ENCODE data around the gene PARP3.
"Not testable (repeated sequence)": the region's sequence is repeated elsewhere in the genome, so short reads cannot be mapped to it uniquely, and the experiment has no call there.

The PARP3 gene

GRCh38 chr3:51985063-51985462 is 42.9 kb downstream of the PARP3 start:
- no peak for DNase-seq (ENCODE audit: low read depth in 2 of 2)

GRCh38 chr3:51986010-51986947 is 44.1 kb downstream of the PARP3 start:
- DNase-seq (ENCODE audit: low read depth in 2 of 2), result no peak

- DNase-seq (ENCODE audit: low read depth in 2 of 2), result no peak
Measured at GRCh38 chr3:51987568-51987967, 45.4 kb downstream of the PARP3 start.

GRCh38 chr3:51988286-51989146 is 46.4 kb downstream of the PARP3 start:
- no peak for DNase-seq (ENCODE audit: low read depth in 2 of 2)

- not testable (repeated sequence) for DNase-seq (ENCODE audit: low read depth in 2 of 2)
Measured at GRCh38 chr3:51990501-51990971, 48.4 kb downstream of the PARP3 start.

- no peak for DNase-seq (ENCODE audit: low read depth in 2 of 2)
Measured at GRCh38 chr3:51992017-51992682, 50.0 kb downstream of the PARP3 start.

GRCh38 chr3:51993657-51994056 is 51.5 kb downstream of the PARP3 start:
- not testable (repeated sequence) for DNase-seq (ENCODE audit: low read depth in 2 of 2)

- no peak for DNase-seq (ENCODE audit: low read depth in 2 of 2)
Measured at GRCh38 chr3:51994530-51994929, 52.4 kb downstream of the PARP3 start.

GRCh38 chr3:51995346-51996163 is 53.4 kb downstream of the PARP3 start, which contains the start of gene RPL29:
TSS of gene RPL29 (minus strand) at chr3:51995895. CDS start at chr3:51995461, 434 bp downstream.
- DNase-seq (ENCODE audit: low read depth in 2 of 2), result peak; percentile 78 to 85

GRCh38 chr3:51997172-51997571 is 55.0 kb downstream of the PARP3 start:
- DNase-seq (ENCODE audit: low read depth in 2 of 2), result no peak

- no peak for DNase-seq (ENCODE audit: low read depth in 2 of 2)
Measured at GRCh38 chr3:51997935-51998596, 55.9 kb downstream of the PARP3 start.
